Endothelial cell of umbilical vein (primary cell): ENCODE results near the gene PDLIM5. TPM values are rescaled to one million over a fixed set of nuclear protein-coding genes. Genes with fewer than 3 reads are reported as not detected.

Experiments used
- BruUV-seq: library from RNA; stranded (reverse); fragments of 400-500 nt; replicated peaks from 2 replicates; lab custom pipeline; 2021; lab: Mats Ljungman, UMichigan
- CTCF ChIA-PET: fragments of 300-600, 350-600 bp; sonication (Branson Sonifier 250); formaldehyde crosslinking; loops from one replicate; lab custom pipeline; 2021; ENCODE audit warnings: antibody characterized with exemption, inconsistent platforms; lab: Charles Lee
- POLR2A ChIA-PET: fragments of 300-600, 350-600 bp; sonication (Branson Sonifier 250); formaldehyde crosslinking; loops from one replicate; lab custom pipeline; 2021; ENCODE audit warnings: antibody characterized with exemption, inconsistent platforms; lab: Charles Lee
- DNase-seq: peaks from one replicate; pipeline ENCODE4 v3.0.0-alpha.2; 2011; ENCODE audit warnings: low read depth, low spot score
- FAIRE-seq: peaks from 2 replicates; lab custom pipeline; 2011; peaks lifted over from hg19 to GRCh38; lab: Jason Lieb, UNC
- H2AFZ ChIP-seq: 2 replicates; pipeline ENCODE4 v1.6.0; 2012; ENCODE audit warnings: low read depth, low read length, control low read depth, inconsistent platforms
- H3K27ac ChIP-seq: 2 replicates; pipeline ENCODE4 v1.5.1; 2011; ENCODE audit warnings: low read depth, mild to moderate bottlenecking, control low read depth, low read length, moderate library complexity; ENCODE audit not compliant: insufficient read depth
- H3K27me3 ChIP-seq, 2 experiments: 2 replicates each; pipeline versions ENCODE4 v1.6.0 to v1.6.1; 2011; ENCODE audit warnings: low read length in 2 of 2, mixed read lengths in 1 of 2; ENCODE audit not compliant: control insufficient read depth in 2 of 2, insufficient read depth in 2 of 2
- H3K36me3 ChIP-seq, 2 experiments: 2 replicates in 1 of 2; 3 replicates in 1 of 2; pipeline ENCODE4 v1.5.1; 2011; ENCODE audit warnings: low read length in 2 of 2, mild to moderate bottlenecking in 1 of 2, moderate library complexity in 1 of 2; ENCODE audit not compliant: control insufficient read depth in 2 of 2, insufficient read depth in 2 of 2; ENCODE audit errors: extremely low read depth in 1 of 2
- H3K4me1 ChIP-seq: 3 replicates; pipeline ENCODE4 v1.5.1; 2011; ENCODE audit warnings: mild to moderate bottlenecking, low read length; ENCODE audit not compliant: control insufficient read depth, insufficient read depth; ENCODE audit errors: extremely low read depth
- H3K4me2 ChIP-seq: 2 replicates; pipeline ENCODE4 v1.6.1; 2011; ENCODE audit warnings: low read length, control low read depth, mixed read lengths; ENCODE audit not compliant: insufficient read depth
- H3K4me3 ChIP-seq, 3 experiments: fragments of 200-600 bp in 1 of 3; sonication (generic), shearing (Covaris generic) in 1 of 3; replicated peaks in 1 of 3; 2 replicates each; pipeline ENCODE4 v1.5.1; 2011 to 2016; ENCODE audit warnings: control low read depth in 3 of 3, low read length in 3 of 3, mild to moderate bottlenecking in 2 of 3, inconsistent platforms in 1 of 3, low read depth in 1 of 3, moderate library complexity in 1 of 3; ENCODE audit not compliant: insufficient read depth in 1 of 3
- H3K79me2 ChIP-seq: 2 replicates; pipeline ENCODE4 v1.6.0; 2012; ENCODE audit warnings: low read length, inconsistent platforms; ENCODE audit not compliant: control insufficient read depth, insufficient read depth
- H3K9ac ChIP-seq: replicated peaks from 2 replicates; pipeline ENCODE3; 2011; ENCODE audit warnings: low read length, control low read depth; ENCODE audit not compliant: insufficient read depth; ENCODE audit errors: extremely low read depth
- H3K9me1 ChIP-seq: replicated peaks from 3 replicates; pipeline ENCODE4 v1.6.0; 2011; ENCODE audit warnings: mild to moderate bottlenecking, low read length; ENCODE audit not compliant: control insufficient read depth, insufficient read depth; ENCODE audit errors: extremely low read depth
- H3K9me3 ChIP-seq: replicated peaks from 2 replicates; pipeline ENCODE4 v1.5.1; 2012; ENCODE audit warnings: low read length, inconsistent platforms; ENCODE audit not compliant: control insufficient read depth, insufficient read depth
- H4K20me1 ChIP-seq: replicated peaks from 2 replicates; pipeline ENCODE3; 2011; ENCODE audit warnings: mild to moderate bottlenecking, low read length; ENCODE audit not compliant: control insufficient read depth, insufficient read depth; ENCODE audit errors: extremely low read depth
- CTCF ChIP-seq, 2 donors: IDR thresholded peaks; 1 replicate in 1 of 2; 2 replicates in 1 of 2; pipeline ENCODE4 v1.5.1; 2011; ENCODE audit warnings: low read length in 2 of 2, mild to moderate bottlenecking in 2 of 2, moderate library complexity in 2 of 2, control low read depth in 1 of 2, inconsistent platforms in 1 of 2, low read depth in 1 of 2; ENCODE audit not compliant: insufficient read depth in 1 of 2; ENCODE audit errors: extremely low read depth in 1 of 2
- EZH2 ChIP-seq: IDR thresholded peaks from 2 replicates; pipeline ENCODE4 v1.6.1; 2012; ENCODE audit warnings: borderline replicate concordance, low read depth, mild to moderate bottlenecking, moderate library complexity, low read length, inconsistent platforms; ENCODE audit not compliant: severe bottlenecking
- FOS ChIP-seq: IDR thresholded peaks from 2 replicates; pipeline ENCODE4 v1.6.1; 2011; ENCODE audit warnings: mild to moderate bottlenecking, low read length, moderate library complexity, borderline replicate concordance; ENCODE audit not compliant: insufficient read depth
- GATA2 ChIP-seq: IDR thresholded peaks from 2 replicates; pipeline ENCODE4 v1.7.0; 2011; ENCODE audit warnings: low read depth, mild to moderate bottlenecking, moderate library complexity, mixed read lengths, low read length; ENCODE audit not compliant: insufficient read length, insufficient read depth
- JUN ChIP-seq: IDR thresholded peaks from 2 replicates; pipeline ENCODE4 v1.6.1; 2011; ENCODE audit warnings: borderline replicate concordance, low read depth; ENCODE audit not compliant: insufficient read length, insufficient read depth
- MYC ChIP-seq: IDR thresholded peaks from one replicate; pipeline ENCODE4 v1.6.1; 2011; ENCODE audit warnings: mild to moderate bottlenecking, low read depth, low read length
- POLR2A ChIP-seq: IDR thresholded peaks from 2 replicates; pipeline ENCODE4 v1.6.1; 2012; ENCODE audit warnings: low read depth, mild to moderate bottlenecking, control low read depth, low read length
- POLR2AphosphoS5 ChIP-seq: IDR thresholded peaks from 2 replicates; pipeline ENCODE4 v1.6.1; 2012; ENCODE audit warnings: low read depth, mild to moderate bottlenecking, control low read depth, low read length, moderate library complexity; ENCODE audit not compliant: insufficient read depth
- dilution Hi-C: fragments of 300-500 bp; cut with MboI; formaldehyde crosslinking; loops from one replicate; pipeline ENCODE4 v1.15.0; 2019; ENCODE audit warnings: low sequenced_read_pairs; ENCODE audit not compliant: extremely low pct_ligation_motif_present
- intact Hi-C: fragments of 100-400 bp; cut with micrococcal nuclease; formaldehyde crosslinking; loops from one replicate; pipeline ENCODE4 v1.10.0; 2022
- polyA plus RNA-seq, 4 experiments: library from polyadenylated mRNA; depleted of rRNA in 3 of 4; stranded (reverse) in 3 of 4; unstranded in 1 of 4; fragments of >200 nt; gene quantifications; 2 replicates each; pipeline versions ENCODE4 v1.2.1 to v1.2.3, GENCODE V29; 2011 to 2012; ENCODE audit warnings: missing spikeins in 1 of 4
- total RNA-seq: library from RNA; stranded (reverse); gene quantifications from 2 replicates; pipeline ENCODE4 v1.2.3, GENCODE V29; 2021
- TF ChIP-seq, protein P1 (sequence below): IDR thresholded peaks from 2 replicates; pipeline ENCODE4 v1.6.1; 2011; ENCODE audit not compliant: insufficient read depth, insufficient read length

Gene PDLIM5
- total and polyA plus RNA-seq, 2 donors (not counting 3 experiments of a cell fraction or from before 2014, with no cell fraction given) = 243 to 310 TPM

DNA sequence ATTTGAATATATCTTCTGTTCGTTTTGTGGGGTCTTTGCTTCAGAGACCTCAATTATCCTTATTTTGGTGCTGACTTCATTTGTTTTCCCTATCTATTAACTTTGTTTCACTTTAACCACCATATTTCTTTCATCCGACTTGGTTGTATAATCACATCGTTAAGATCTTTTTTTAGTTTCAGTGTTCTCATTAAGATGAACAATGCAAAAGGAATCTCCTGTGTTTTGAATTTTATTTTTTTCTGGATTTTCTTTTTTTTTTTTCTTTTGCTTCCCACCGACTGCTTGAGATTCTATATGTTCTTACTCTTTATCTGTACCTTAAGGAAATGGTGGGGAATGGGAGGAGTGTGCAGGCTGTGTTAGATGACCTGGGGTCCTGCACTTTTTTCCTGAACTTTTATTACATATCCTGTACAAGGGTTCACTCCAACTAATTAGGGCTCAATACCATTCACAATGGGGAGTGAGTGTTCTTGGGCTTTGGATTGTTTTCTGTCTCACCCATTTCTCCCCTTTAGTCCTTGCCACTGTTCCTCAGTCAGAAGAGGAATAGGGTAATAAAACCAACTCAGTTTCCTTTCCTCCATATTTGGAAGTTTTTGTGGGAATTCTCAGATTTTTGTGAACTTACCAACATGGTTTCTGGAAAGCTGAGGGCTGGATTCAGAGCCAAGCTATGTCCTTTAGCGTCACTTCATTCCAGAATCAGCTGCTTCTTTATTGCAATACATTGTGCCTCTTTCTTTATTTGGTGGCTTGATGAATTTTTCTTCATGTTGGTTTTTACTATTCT lies 262.8 kb downstream of the PDLIM5 start:
- intact Hi-C loops = loop anchor here (10.0 kb wide), 1 partner anchor 310 kb away; no protein-coding TSS in a partner anchor
- Histone ChIP-seq H4K20me1 (no peaks in the 10 kb centered on the region), H3K4me1 (no peaks in the 10 kb centered on the region), H3K9ac (no peak overlapping the region), H3K27ac (no peak overlapping the region), H2AFZ (peak overlapping the region; percentile 92), H3K4me2 (peak overlapping the region; percentile 37), H3K79me2 (no peaks in the 10 kb centered on the region), H3K9me3 (no peaks in the 10 kb centered on the region), H3K27me3 (no peaks in the 10 kb centered on the region), H3K36me3 (no peaks in the 10 kb centered on the region), H3K4me3 (peak overlapping the region in 1 of 3 experiments; percentile 5), H3K9me1 (no peaks in the 10 kb centered on the region)
- BruUV-seq = no TSS peak
- ChIA-PET POLR2A (no interaction called here), CTCF (interaction anchor here (1.1 kb wide), 1 partner anchor 10 kb away, joined by 3 read pairs; no protein-coding TSS in a partner anchor)
- FAIRE-seq = peak; percentile 73
- DNase-seq = peak; percentile 52
- TF ChIP-seq, protein P1, sequence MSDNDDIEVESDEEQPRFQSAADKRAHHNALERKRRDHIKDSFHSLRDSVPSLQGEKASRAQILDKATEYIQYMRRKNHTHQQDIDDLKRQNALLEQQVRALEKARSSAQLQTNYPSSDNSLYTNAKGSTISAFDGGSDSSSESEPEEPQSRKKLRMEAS = no peak
- no peak for TF ChIP-seq JUN
- TF ChIP-seq CTCF (IDR thresholded peaks at IDR 0.05; ENCODE audit: extremely low read depth in 1 of 2, insufficient read depth in 1 of 2, low read depth in 1 of 2, low read length in 2 of 2) = no peak
- no peak for TF ChIP-seq EZH2
- no peak for TF ChIP-seq FOS
- TF ChIP-seq POLR2AphosphoS5 = no peak
- no peak for TF ChIP-seq MYC
- TF ChIP-seq GATA2 = no peak
- no peak for TF ChIP-seq POLR2A
- dilution Hi-C loops = no loop called here
